GM19328 (cell line): ENCODE measurements around the gene TTC29.

Experiments used
- ATAC-seq: cut with Tn5 transposase; IDR thresholded peaks from one replicate; pipeline ENCODE4 v1.9.1; 2021; ENCODE audit warnings: mild to moderate bottlenecking, moderate library complexity; ENCODE audit not compliant: unreplicated experiment

TTC29 gene, protein sequence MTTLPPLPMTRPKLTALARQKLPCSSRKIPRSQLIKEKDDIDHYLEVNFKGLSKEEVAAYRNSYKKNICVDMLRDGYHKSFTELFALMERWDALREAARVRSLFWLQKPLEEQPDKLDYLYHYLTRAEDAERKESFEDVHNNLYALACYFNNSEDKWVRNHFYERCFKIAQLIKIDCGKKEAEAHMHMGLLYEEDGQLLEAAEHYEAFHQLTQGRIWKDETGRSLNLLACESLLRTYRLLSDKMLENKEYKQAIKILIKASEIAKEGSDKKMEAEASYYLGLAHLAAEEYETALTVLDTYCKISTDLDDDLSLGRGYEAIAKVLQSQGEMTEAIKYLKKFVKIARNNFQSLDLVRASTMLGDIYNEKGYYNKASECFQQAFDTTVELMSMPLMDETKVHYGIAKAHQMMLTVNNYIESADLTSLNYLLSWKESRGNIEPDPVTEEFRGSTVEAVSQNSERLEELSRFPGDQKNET

DNA sequence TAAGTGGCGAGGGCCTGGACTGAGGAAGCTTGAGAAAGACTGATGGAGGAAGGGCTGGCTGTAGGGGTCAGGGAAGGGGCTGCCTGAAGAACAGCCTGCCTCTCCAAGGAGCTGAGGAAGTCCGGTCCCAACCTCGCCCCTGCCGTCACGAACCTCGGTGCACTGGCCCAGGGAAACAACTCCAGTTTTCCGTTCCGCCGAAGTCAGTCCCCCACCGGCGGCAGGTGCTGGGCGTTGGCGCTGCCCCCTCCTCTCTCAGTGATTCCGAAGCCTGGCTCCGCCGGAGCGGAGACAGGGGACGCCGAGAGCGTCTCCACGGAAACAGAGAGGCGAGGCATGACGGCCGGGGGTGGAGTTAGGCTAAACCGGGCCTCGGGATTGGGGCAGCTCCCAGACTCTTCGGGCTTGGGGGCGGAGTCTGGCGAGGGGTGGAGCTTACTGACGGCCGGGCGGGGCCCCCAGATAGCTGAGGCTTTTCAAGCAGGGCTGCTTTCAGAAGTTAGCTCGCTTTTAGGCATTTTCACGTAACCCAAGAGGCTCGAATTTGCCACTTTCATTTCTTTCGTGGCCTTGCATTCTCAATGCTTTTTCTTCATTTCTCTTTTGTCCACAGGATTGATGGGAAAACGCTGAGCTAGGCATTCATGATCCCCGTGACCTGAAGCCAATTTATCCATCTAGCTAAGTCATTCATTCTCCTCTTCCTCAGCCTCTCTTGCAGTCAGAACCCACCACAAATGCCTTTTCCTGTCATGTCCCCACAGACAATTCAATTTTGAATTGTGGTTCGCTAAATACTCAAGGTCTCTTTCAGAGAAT is at the start of gene TTC29:
TTC29 (minus strand) TSS at position 309 of the 819 bp plus-strand sequence. CDS start 5,969 bp downstream, outside the sequence.
- ATAC-seq: peak; percentile 100

DNA sequence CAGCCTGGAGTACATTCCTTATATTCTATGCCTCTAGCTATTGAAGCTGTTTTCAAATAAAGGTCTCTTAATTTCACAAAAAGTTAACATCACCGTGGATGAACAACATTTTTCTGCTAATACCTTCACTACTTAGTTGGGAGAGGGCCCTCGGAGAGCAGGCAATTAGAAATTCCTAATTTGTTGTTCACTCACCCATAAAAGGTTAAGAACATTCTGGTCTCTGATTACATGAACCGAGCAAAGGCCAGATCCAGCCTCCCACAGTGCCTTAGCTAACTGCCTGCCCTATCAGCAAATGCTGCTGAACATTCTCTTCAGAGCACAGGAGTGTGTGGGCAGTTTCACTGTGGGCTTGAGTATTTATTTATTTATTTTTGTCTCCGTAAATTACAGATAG is 36.0 kb upstream of the TTC29 start:
- no peak for ATAC-seq

DNA sequence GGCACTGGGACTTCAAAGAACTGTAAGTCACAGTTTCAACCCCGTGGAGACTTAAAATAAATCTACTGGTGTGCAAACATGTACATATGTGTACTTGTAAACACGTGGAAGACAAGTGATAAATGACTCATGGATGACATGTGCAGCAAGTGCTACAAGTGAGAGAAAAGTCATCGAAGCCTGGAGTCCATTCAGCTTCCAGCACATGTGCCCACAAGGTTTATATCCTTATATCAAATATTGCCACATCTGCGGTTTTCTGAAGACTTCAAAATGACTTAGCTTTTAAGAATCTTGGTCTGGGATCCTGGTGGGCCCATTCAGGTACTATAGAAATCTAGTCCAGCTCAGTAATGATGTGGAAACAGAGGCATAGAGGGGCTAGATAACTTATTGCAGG is 33.0 kb upstream of the TTC29 start:
- no peak for ATAC-seq

DNA sequence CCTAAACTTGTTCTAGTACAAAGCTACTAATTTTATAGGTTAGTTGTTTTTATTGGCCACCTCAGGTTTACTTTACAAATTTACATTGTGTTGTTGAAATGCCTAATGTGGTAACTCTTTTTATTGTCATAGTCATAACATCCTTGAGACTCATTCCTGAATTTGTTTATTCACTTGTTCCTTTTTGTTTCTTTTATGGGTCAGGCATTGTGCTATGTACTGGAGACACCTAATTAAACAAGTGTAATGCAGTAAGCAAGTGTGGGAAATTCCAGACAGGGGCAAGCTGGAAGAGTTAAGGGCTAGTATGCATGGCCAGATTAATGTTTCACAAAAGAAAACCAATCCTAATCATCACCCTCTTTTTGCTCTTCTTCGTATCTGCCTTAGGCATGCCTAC is 30.5 kb upstream of the TTC29 start:
- no peak for ATAC-seq

DNA sequence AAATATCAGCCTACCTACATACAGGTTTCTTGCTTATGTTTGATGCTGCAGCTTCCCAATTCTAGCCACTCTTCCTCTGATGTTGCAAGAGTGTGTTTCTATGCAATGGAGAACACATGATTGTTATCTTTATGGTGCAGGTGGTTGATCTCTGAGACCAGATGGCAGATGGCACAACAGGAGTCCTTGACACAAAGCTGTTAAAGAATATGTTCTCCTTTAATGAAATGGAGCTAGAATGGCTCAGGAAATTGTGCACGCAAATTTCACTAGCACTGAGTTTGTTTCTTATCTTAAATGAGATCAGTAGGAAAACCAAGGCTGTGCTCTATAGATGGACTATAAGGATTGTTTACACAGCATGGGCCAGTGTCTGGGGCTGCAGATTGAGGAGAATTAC is 29.9 kb upstream of the TTC29 start:
- ATAC-seq: no peak

DNA sequence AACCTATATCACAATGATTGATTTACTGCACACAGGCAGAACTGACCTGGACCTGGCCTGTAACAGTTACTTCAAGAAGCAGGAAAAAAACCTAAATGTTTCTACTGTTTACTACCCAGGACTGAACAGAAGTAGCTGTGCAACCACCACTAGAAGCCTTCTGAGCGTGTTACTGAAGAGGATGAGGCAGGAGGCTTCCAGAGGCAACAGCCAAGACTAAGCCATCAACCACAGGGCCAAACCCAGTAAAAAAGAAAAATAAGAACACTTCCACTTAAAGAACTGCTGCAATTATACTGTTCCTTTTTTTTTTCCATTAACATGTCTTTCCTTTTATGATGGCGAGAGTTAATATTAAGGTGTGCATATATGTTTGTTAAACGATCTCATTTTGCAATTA is 29.4 kb upstream of the TTC29 start:
- ATAC-seq: no peak

DNA sequence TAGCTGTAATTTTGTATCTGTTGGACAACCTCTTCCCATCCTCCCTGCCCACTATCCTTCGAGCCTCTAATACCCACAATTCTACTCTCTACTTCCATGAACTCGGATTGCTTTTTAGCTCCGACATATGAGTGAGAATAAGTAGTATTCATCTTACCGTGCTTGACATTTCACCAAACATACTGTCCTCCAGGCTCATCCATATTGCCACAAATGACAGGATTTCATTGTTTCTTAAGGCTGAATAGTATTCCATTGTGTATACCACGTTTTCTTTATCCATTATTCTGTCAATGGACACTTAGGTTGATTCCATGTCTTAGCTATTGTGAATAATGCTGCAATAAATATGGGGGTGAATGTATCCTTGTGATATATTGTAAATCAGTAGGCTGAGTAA is 26.4 kb upstream of the TTC29 start:
- ATAC-seq: no peak

DNA sequence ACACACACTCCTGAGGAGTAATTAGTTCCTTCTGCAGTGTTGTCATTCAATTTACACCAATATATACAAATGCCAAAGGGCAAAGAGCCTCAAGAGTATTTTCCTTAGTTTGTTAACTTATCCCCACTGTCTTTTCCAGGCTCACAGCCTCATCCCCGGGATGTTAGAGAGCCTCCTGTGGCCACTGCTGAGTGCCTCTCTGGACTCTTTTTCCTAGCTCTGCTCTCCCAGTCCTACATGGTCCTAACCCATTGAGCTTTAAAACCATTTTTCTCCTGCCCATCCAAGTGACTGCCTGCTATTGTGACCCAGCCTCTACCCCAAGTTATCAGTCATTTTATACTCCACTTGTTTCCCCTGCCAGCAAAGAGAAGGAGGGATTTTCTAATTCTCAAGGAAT is 23.5 kb upstream of the TTC29 start:
- no peak for ATAC-seq

DNA sequence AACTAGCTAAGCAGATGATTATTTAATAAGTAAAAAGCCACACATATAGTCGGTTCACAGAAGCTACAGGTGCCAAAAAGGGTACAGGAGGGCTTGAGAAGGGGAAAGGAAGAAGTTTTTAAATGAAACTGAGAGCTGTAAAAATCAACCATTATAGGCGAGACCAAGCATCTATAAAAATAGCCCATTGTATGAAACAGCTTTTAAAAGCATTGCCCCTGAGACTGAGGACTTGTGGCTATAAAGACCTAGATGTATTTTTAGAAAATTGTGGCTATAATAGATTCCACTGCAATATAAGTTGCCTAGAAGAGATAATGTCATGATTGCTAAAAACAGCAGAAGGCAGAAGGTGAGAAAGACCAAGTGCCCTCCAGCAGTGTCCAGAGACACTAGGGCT is 15.0 kb upstream of the TTC29 start:
- ATAC-seq: no peak

DNA sequence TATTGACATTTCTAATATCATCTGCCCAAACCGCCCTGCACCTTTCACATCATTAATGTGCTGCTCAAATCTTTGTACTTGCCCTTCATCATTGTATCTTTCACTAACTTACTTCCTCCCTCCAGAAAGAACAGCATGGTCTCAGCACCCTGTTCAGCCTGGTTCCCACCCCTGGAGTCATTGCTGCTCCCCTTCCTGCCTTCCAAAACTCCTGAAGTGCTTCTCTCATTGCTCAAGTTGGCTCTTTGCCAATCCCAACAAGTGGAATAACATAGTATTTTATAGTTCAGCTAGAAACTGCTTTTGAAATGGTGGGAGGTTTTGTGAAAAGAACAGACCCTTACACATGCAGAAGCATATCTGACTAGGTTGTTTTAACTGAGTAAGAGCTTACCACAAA is 14.0 kb upstream of the TTC29 start:
- no peak for ATAC-seq

DNA sequence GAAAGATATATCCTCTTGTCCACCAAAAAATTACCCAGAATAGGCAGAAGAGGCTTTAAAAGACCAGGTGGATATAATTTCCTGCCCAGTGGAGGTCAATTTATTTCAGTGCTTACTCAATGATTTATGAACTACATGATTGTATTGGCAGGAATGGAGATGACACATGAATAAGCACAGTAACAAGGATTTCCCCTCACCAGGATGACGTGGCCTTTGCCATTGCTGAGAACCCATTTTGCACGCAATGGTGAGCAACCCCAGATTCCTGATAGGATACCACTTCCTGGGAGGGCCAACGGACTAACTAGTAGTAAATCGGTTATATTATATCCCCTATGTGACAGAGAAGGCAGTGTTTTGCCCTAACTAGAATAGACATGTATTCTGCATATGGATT is 11.6 kb upstream of the TTC29 start:
- ATAC-seq: no peak

DNA sequence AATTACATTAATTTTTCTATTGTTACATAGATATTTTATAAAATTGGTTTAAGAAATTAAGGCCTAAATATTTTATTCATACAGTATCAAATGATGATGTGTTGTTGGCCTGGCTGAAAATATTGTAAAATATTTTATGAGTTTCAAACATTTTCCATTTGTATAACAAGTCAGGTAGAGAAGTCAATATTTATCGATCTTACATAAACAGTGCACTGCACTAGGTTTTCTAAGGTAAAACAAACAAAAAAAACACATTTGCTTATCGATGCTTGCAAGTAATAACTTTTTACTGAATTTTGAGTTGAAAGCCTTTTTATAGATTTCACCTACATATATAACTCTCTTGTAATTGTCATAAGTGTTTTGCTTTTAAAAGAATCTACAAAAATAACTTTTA is 7.2 kb upstream of the TTC29 start:
- ATAC-seq: no peak

DNA sequence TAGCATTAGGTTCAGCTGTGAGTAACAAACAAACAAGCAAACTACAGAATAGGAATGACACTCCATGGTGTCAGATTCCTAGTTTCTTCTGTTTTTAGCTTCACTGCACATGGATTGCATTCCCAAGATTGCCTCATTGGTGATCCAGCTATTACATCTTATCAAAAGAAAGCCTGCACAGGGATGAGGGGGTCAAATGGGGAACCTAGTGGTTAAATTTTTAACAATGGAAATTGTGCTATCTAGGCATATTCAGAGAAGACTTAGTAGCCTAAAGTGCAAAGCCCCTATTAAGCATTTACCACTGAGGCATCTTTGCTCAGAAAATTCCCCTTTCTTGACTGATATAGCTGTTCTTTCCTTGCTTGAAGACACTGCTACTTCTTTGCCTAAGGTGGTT is 3.9 kb upstream of the TTC29 start:
- ATAC-seq: no peak

DNA sequence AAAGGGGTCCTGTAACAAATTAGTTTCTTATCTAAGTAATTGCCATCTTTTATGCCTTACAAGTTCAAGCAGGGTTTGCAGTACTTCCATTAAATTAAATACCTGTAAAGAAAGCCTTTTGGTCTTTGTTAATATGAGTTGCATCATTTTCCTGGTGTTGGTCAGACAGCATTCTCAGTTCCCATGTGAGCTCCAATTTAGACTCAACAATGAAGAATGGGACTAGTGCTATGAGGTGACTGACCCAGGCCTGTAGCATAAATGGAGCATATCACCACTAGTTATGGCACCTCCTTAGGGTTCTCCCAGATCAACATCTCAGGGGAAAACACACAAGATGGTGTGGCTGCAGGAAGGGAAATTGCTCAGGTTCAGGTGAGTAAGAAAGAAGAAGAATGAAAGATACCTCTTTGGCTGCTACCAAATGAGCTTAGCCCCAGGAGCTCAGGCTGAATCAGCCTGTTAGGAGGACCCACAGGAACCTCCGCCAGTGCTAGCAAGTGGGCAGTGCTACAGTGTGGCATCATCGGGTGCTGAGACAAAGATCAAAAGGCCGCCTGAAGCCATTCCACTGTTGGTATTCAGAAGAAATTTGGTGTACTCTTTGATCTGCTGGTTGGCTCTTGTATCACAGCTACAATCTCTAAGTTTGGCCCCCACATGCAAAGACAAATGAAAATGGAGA is 1.8 kb downstream of the TTC29 start:
- no peak for ATAC-seq

DNA sequence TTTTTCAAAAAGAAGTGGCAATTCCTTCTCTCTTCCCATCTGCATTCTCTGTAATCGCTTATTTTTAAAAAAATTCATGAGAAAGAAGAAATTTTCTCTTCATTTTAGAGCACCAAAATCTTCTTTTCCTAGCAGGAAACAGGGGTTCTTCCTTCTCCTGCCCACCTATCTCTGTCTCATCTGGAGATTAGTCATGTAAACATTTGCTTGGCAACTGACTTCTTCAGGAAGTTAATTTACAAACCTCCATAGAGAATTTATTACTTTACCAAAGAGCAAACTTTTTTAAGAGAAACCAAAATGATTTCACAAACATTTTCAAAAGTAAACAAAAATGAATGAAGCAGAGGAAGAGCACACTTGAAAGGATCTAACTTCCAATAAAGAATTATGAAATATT is 13.5 kb downstream of the TTC29 start:
- no peak for ATAC-seq

DNA sequence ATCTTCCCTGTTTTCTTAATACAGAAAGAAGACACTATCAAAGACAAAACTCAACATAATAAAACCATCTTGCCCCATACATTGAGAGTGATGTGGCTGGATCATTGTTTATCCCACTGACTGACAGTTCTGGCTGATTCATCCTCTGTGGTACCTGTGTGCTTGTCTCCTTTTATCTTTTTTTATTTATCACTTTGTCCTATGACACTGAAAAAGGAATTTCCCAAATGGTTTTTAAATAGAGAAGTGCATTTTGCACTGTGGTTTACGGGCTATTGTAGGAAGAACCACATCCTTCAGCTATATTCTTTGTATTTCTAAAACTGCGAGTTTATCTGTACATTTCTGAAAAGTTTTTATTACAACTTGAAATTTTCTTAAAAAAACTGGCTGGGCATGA is 15.0 kb downstream of the TTC29 start:
- ATAC-seq: no peak

DNA sequence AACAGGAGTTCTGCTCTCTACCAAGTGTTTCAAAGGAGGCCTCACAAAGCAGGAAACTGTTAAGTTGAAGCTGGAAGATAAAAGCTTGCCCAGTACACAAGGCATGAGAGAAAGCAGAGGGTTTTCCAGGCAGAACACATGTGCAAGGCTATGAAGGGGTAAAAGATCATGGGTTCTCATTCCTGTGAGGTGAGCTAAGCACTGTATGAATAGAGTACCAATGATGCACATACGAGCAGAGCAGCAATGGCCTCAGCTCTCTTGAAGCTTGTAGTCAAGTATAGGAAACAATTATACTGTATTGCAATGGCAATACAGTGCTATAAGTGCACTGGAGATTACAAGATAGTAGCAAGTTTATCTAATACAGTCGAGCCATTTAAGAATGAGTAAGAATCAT is 18.0 kb downstream of the TTC29 start:
- no peak for ATAC-seq

DNA sequence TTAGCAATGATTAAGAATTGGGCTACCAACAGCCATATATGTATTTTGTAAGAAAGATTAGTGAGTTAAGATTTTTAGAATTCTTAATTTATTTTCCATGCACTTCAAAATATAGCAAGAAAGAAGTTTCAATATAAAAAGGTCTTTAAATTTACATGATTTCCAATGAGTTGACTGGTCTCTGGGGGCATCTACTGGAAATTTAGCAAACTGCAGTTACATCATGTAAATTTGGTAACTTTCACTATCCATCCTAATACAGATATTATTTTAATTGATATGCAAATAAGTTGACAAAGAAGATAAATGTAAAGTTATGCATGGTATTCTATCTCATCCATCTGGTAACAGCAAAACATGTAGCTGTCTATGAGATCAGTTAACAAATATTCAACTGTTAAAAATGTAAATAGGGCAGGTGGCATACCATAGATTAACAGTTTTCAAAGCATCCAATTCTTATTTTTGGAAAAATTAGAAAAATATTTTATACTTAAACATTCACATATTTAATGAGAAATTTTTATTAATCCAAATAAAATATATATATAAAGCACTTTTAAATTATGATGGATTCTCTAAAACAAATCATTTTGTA is 29.1 kb downstream of the TTC29 start:
- no peak for ATAC-seq

DNA sequence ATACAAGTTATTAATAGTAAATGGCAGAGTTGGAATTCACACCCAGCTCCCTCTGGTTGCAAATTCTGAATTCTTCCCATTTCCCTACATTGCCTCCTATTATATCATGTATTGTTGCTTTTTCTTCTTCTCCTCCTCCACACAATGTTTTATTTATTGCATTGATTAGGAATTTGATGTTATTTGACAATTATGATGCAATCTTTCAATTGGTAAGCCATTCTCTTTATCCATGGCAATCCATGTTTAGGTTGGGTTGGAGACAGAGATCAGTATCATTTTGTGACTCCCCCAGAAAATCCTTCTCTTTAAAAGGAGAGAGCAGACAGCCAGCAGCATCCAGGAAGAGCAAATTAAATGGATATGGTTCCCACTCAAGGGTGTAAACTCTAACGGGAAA is 30.5 kb downstream of the TTC29 start:
- no peak for ATAC-seq

DNA sequence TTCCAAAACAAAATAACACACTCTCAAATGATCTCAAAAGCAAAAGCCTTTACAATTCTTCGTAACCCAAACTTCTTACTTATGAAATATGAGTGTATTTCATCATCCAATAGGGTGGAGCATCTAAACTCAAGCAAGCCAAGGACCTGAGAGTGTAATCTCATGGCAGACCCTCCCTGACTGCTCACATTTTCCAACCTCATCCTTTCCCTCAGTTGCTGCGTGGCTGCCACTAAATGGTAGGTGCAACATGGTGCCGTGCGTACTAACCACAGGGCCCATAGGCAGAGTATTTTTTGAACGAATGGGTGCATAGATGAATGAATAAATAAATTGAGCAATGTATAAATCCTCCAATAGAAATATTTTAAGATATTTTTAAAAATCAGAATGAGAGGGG is 45.4 kb downstream of the TTC29 start:
- ATAC-seq: no peak

DNA sequence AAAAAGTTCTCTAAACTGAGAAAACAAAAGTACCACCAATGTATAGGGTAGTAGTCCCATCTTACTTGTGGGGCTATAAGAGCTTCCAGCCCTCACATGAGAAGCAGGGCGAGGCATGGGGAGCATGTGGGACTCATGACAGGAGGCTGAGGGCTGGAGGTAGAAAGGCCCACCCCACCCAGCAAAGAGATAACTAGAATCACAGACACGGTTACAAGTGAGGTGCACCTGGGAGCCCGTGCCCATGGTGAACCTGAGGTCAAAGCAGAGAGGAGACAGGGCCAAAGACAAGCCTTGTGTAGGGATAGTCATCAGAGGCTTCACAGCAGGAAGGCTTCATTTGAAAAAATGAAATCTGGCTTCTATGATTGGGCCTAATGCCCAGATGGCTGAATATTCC is 55.4 kb downstream of the TTC29 start:
- ATAC-seq: no peak
